Heart left ventricle (tissue), 16 donors: ENCODE measurements around the gene PKP3. TPM values are rescaled to one million over a fixed set of nuclear protein-coding genes. Genes with fewer than 3 reads are reported as not detected.

ENCODE experiments used
- ATAC-seq, 4 donors: fragments of 200-7000 bp; cut with Tn5 transposase; one replicate each; pipeline ENCODE4 v1.9.1; 2020 to 2022; ENCODE audit warnings: moderate library complexity in 4 of 4, mild to moderate bottlenecking in 3 of 4, moderate number of reproducible peaks in 1 of 4
- DNase-seq, 5 donors: peaks; one replicate each; pipeline ENCODE4 v3.0.0-alpha.2; 2020
- H3K27ac ChIP-seq, 12 donors: fragments of 200-600 bp; sonication (generic) in 4 of 12; one replicate each; pipeline versions ENCODE4 v1.5.0 to v1.8.0; 2016 to 2022; ENCODE audit warnings: mild to moderate bottlenecking in 2 of 12
- H3K27me3 ChIP-seq, 9 donors: fragments of 200-600 bp; sonication (generic) in 2 of 9; one replicate each; pipeline versions ENCODE4 v1.5.1 to v1.8.0; 2016 to 2022; ENCODE audit warnings: mild to moderate bottlenecking in 3 of 9
- H3K36me3 ChIP-seq, 9 donors: fragments of 200-600 bp; sonication (generic) in 2 of 9; one replicate each; pipeline versions ENCODE4 v1.5.0 to v1.8.0; 2018 to 2022; ENCODE audit warnings: mild to moderate bottlenecking in 2 of 9
- H3K4me1 ChIP-seq, 12 donors: fragments of 200-600 bp; sonication (generic) in 4 of 12; one replicate each; pipeline versions ENCODE4 v1.5.0 to v1.8.0; 2016 to 2022; ENCODE audit warnings: mild to moderate bottlenecking in 3 of 12
- H3K4me3 ChIP-seq, 12 donors: fragments of 200-600 bp; sonication (generic) in 4 of 12; one replicate each; pipeline versions ENCODE4 v1.5.0 to v1.8.0; 2017 to 2022; ENCODE audit warnings: mild to moderate bottlenecking in 9 of 12, moderate library complexity in 4 of 12
- H3K9me3 ChIP-seq, 12 donors: fragments of 200-600 bp; sonication (generic) in 4 of 12; one replicate each; pipeline versions ENCODE4 v1.5.0 to v1.8.0; 2016 to 2022; ENCODE audit warnings: mild to moderate bottlenecking in 1 of 12
- CTCF ChIP-seq, 12 donors: fragments of 200-600 bp; sonication (generic) in 4 of 12; IDR thresholded peaks; one replicate each; pipeline versions ENCODE4 v1.5.0 to v1.8.0; 2018 to 2022; ENCODE audit warnings: antibody characterized with exemption in 12 of 12, mild to moderate bottlenecking in 5 of 12
- POLR2A ChIP-seq, 2 donors: fragments of 450-650 bp; IDR thresholded peaks; one replicate each; pipeline ENCODE4 v1.6.1; 2017; ENCODE audit warnings: antibody characterized with exemption in 2 of 2, mild to moderate bottlenecking in 2 of 2, moderate library complexity in 2 of 2
- WGBS, 4 donors: extraction: QIAGEN DNeasy Blood & Tissue Kit in 2 of 4; methylation state at CpG; one replicate each; pipeline versions ENCODE4 v1.1.5 to v1.1.7; 2013 to 2018; 5-methylcytosine and 5-hydroxymethylcytosine counted together
- intact Hi-C, 10 donors: fragments of 100-400 bp; cut with DNase I; formaldehyde crosslinking; loops; one replicate each; pipeline versions ENCODE4 v1.11.1 to v1.14.2; 2022
- polyA plus RNA-seq, 2 donors: library from polyadenylated mRNA; stranded (reverse); fragments of 200-250 nt; gene quantifications; one replicate each; pipeline ENCODE4 v1.2.3, GENCODE V29; 2013
- total RNA-seq, 9 donors: library from RNA; depleted of rRNA in 2 of 9; stranded (reverse); fragments of >200 nt in 2 of 9; fragmentation: NEBNext Ultra II Directional in 3 of 9; extraction: Animal tissue kit (Norgen Biotek cat#: 25700) in 3 of 9; gene quantifications; one replicate each; pipeline versions ENCODE4 v1.1.0 to v1.2.4, GENCODE V29; 2016 to 2023
- donor health status: ischemic (EF 13 %, LVEDD 7.1; RV severe dilation, severe dysfunction).
- donor health status: healthy with polysubstance abuse.
- donor health status: DM: no; HTN: yes; CAD: no.
- donor health status: DM: no; HTN: no; CAD: no.
- donor health status: ischemic (EF 25% LVEDD 6.9; RV normal size, moderate dysfunction).
- donor health status: ischemic (EF 25% LVEDD 5.7; RV mildly dilated, moderate dysfunction).
- donor health status: healthy.
- donor health status: DM: yes; HTN: yes; CAD: no.
- donor health status: ischemic (EF 35%, LVEDD 5.7; RV mildly dilated, moderate dysfunction).
- donor health status: nonischemic (EF 11% LVEDD 7.7; RV severe dilation, severe dysfunction).
- donor health status: DM: yes; HTN: yes; CAD: no.
- donor health status: PGD.
- donor health status: ischemic (EF 29% LVEDD 5.4; RV normal size, mild dysfunction).
- donor health status: nonischemic (EF 23%, LVEDD 6.1; RV moderate dilation, normal function).

PKP3 gene
- total and polyA plus RNA-seq, 11 donors, result 0.15 to 2.0 (median 0.61) TPM

GRCh38 chr11:377174-377865 is 16.7 kb upstream of the PKP3 start:
- no peak for TF ChIP-seq POLR2A (IDR thresholded peaks at IDR 0.05)
- TF ChIP-seq CTCF (IDR thresholded peaks at IDR 0.05), result no peak
- DNase-seq (peak in 1 of 5 donors; percentile 51), ATAC-seq (no peak)
- 88 to 91% (median 89%) methylated on average over 32 to 44 of the region's 44 CpGs for WGBS, 4 donors
- Histone ChIP-seq H3K36me3 (no peaks in the 10 kb centered on the region), H3K9me3 (no peaks in the 10 kb centered on the region), H3K4me3 (no peak overlapping the region), H3K27ac (no peak overlapping the region), H3K4me1 (no peaks in the 10 kb centered on the region), H3K27me3 (peaks cover 0 to 34% (median 7%) of the 10 kb centered on the region in 9 donors)
- intact Hi-C loops, result loop anchor here in 2 of 10 donors (10.0 kb wide), 2 partner anchors 103 to 123 kb away; partner anchors contain the start of gene NLRP6 (in 1 of the 2)

GRCh38 chr11:377883-378500 is 16.0 kb upstream of the PKP3 start:
- no peaks in the 10 kb centered on the region for H3K9me3 ChIP-seq
- peak in 1 of 5 donors; percentile 38 for DNase-seq
- 76 to 85% (median 77%) methylated on average over 10 to 11 of the region's 11 CpGs for WGBS, 4 donors
- no peak overlapping the region for H3K4me3 ChIP-seq
- H3K36me3 ChIP-seq, result no peaks in the 10 kb centered on the region
- H3K27me3 ChIP-seq, result peaks cover 0 to 34% (median 7%) of the 10 kb centered on the region in 9 donors
- TF ChIP-seq CTCF (IDR thresholded peaks at IDR 0.05) (no peak), POLR2A (IDR thresholded peaks at IDR 0.05) (no peak)
- intact Hi-C loops, result loop anchor here in 2 of 10 donors (10.0 kb wide), 2 partner anchors 103 to 123 kb away; partner anchors contain the start of gene NLRP6 (in 1 of the 2)
- no peak for ATAC-seq
- no peak overlapping the region for H3K27ac ChIP-seq
- no peaks in the 10 kb centered on the region for H3K4me1 ChIP-seq

- TF ChIP-seq CTCF (IDR thresholded peaks at IDR 0.05), result no peak
- no peak for TF ChIP-seq POLR2A (IDR thresholded peaks at IDR 0.05)
- WGBS, 4 donors, result 76 to 88% (median 83%) methylated on average over 42 to 87 of the region's 87 CpGs
- peaks cover 0 to 34% (median 7%) of the 10 kb centered on the region in 9 donors for H3K27me3 ChIP-seq
- H3K9me3 ChIP-seq, result no peaks in the 10 kb centered on the region
- no peaks in the 10 kb centered on the region for H3K36me3 ChIP-seq
- DNase-seq (peak in 1 of 5 donors; percentile 46), ATAC-seq (no peak)
- H3K4me1 ChIP-seq, result no peaks in the 10 kb centered on the region
- no peak overlapping the region for H3K4me3 ChIP-seq
- no peak overlapping the region for H3K27ac ChIP-seq
- intact Hi-C loops, result loop anchor here in 2 of 10 donors (10.0 kb wide), 2 partner anchors 105 to 125 kb away; partner anchors contain the start of gene NLRP6 (in 1 of the 2)
Measured at GRCh38 chr11:379205-380094, 14.6 kb upstream of the PKP3 start.
